HepG2 (cell line): ENCODE measurements around the gene DACH2. TPM values are rescaled to one million over a fixed set of nuclear protein-coding genes. Genes with fewer than 3 reads are reported as not detected.
A peak's percentile ranks its signal among the peaks of the same experiment; 100 is the strongest.

ENCODE experiments used
- ARID5B ChIP-seq: IDR thresholded peaks from 2 replicates; pipeline ENCODE4 v1.4.0; 2020; ENCODE audit warnings: mild to moderate bottlenecking, missing genetic modification reagents
- BATF2 ChIP-seq: sonication (generic); formaldehyde crosslinking; IDR thresholded peaks from 2 replicates; pipeline ENCODE4 v1.8.0; 2022; ENCODE audit warnings: mild to moderate bottlenecking, missing genetic modification reagents, moderate library complexity
- ETV5 ChIP-seq: IDR thresholded peaks from 2 replicates; pipeline ENCODE4 v1.6.1; 2018; ENCODE audit warnings: missing biosample characterization, missing genetic modification reagents, inconsistent platforms, borderline replicate concordance
- FOXO1 ChIP-seq: sonication (generic); formaldehyde crosslinking; IDR thresholded peaks from 2 replicates; pipeline ENCODE4 v1.4.0; 2020; ENCODE audit warnings: missing genetic modification reagents
- GLI4 ChIP-seq: sonication (generic); formaldehyde crosslinking; IDR thresholded peaks from 2 replicates; pipeline ENCODE4 v1.5.1; 2020; ENCODE audit warnings: missing genetic modification reagents, mild to moderate bottlenecking, moderate library complexity, borderline replicate concordance
- HCFC1 ChIP-seq: fragments of 150-350 bp; IDR thresholded peaks from 2 replicates; pipeline ENCODE4 v1.6.1; 2014; ENCODE audit warnings: low read depth, low read length
- HES4 ChIP-seq: sonication (generic); formaldehyde crosslinking; IDR thresholded peaks from 2 replicates; pipeline ENCODE4 v1.9.0; 2021; ENCODE audit warnings: mild to moderate bottlenecking, missing genetic modification reagents, borderline replicate concordance
- HNF4A ChIP-seq: sonication (generic); formaldehyde crosslinking; IDR thresholded peaks from 2 replicates; pipeline ENCODE4 v1.4.0; 2020; ENCODE audit warnings: missing genetic modification reagents
- ISL2 ChIP-seq: sonication (generic); formaldehyde crosslinking; IDR thresholded peaks from 2 replicates; pipeline ENCODE4 v1.5.0; 2020; ENCODE audit warnings: missing genetic modification reagents
- KDM5B ChIP-seq: sonication (generic); formaldehyde crosslinking; IDR thresholded peaks from 2 replicates; pipeline ENCODE4 v1.4.0; 2020; ENCODE audit warnings: missing genetic modification reagents, mild to moderate bottlenecking, borderline replicate concordance
- MTERF4 ChIP-seq: sonication (generic); formaldehyde crosslinking; IDR thresholded peaks from 2 replicates; pipeline ENCODE4 v1.8.0; 2023; ENCODE audit warnings: mild to moderate bottlenecking, missing genetic modification reagents
- NFKBIZ ChIP-seq: IDR thresholded peaks from 2 replicates; pipeline ENCODE4 v1.6.1; 2018; ENCODE audit warnings: missing genetic modification reagents, missing compliant biosample characterization
- PLSCR1 ChIP-seq: sonication (generic); formaldehyde crosslinking; IDR thresholded peaks from 2 replicates; pipeline ENCODE4 v1.5.0; 2020; ENCODE audit warnings: missing genetic modification reagents, mild to moderate bottlenecking, borderline replicate concordance
- RXRA ChIP-seq: sonication (generic); formaldehyde crosslinking; IDR thresholded peaks from 2 replicates; pipeline ENCODE4 v1.5.1; 2020; ENCODE audit warnings: missing genetic modification reagents
- SOX13 ChIP-seq, 3 experiments: fragments of 450-650 bp in 1 of 3; sonication (generic) in 1 of 3; formaldehyde crosslinking in 1 of 3; IDR thresholded peaks in 2 of 3; conservative IDR thresholded peaks in 1 of 3; 2 replicates each; pipeline versions ENCODE4 v1.5.0 to v1.6.1; 2016 to 2020; ENCODE audit warnings: antibody characterized with exemption in 1 of 3, mild to moderate bottlenecking in 1 of 3, missing compliant biosample characterization in 1 of 3, missing genetic modification reagents in 1 of 3, moderate library complexity in 1 of 3
- TCF7 ChIP-seq: sonication (generic); IDR thresholded peaks from 2 replicates; pipeline ENCODE4 v1.6.1; 2016; ENCODE audit warnings: antibody characterized with exemption, low read depth
- XBP1 ChIP-seq: sonication (generic); formaldehyde crosslinking; IDR thresholded peaks from 2 replicates; pipeline ENCODE4 v1.5.0; 2020; ENCODE audit warnings: missing genetic modification reagents
- ZBTB2 ChIP-seq: sonication (generic); formaldehyde crosslinking; IDR thresholded peaks from 2 replicates; pipeline ENCODE4 v1.8.0; 2022; ENCODE audit warnings: low read depth, missing genetic modification reagents
- ZBTB7A ChIP-seq: sonication (generic); formaldehyde crosslinking; IDR thresholded peaks from 2 replicates; pipeline ENCODE4 v1.8.0; 2022; ENCODE audit warnings: mild to moderate bottlenecking, missing genetic modification reagents
- ZNF274 ChIP-seq: sonication (generic); formaldehyde crosslinking; IDR thresholded peaks from 2 replicates; pipeline ENCODE4 v1.5.1; 2020; ENCODE audit warnings: mild to moderate bottlenecking, missing genetic modification reagents
- ZNF710 ChIP-seq: sonication (generic); formaldehyde crosslinking; IDR thresholded peaks from 2 replicates; pipeline ENCODE4 v1.5.0; 2020; ENCODE audit warnings: mild to moderate bottlenecking, missing genetic modification reagents, borderline replicate concordance
- polyA plus RNA-seq, 8 experiments: library from polyadenylated mRNA; depleted of rRNA in 3 of 8; stranded (reverse) in 7 of 8; unstranded in 1 of 8; fragments of >200 nt; fragmentation: Illumina TruSeq in 4 of 8; extraction: Trizol in 4 of 8; gene quantifications; 2 replicates each; pipeline versions ENCODE4 v1.2.1 to v1.2.3, GENCODE V29; 2011 to 2016; ENCODE audit warnings: low read depth in 4 of 8, missing spikeins in 1 of 8, mixed read lengths in 1 of 8; ENCODE audit not compliant: insufficient read depth in 1 of 8
- total RNA-seq, 5 experiments: library from RNA; depleted of rRNA; stranded (reverse); fragments of >200 nt; fragmentation: Illumina TruSeq; extraction: Trizol; gene quantifications; 2 replicates each; pipeline ENCODE4 v1.2.3, GENCODE V29; 2016; ENCODE audit warnings: low read depth in 1 of 5

Gene DACH2
- total and polyA plus RNA-seq, 2 of the 13 experiments (the other 11 are each of a cell fraction or from before 2014, with no cell fraction given) = not detected

GRCh38 chrX:86379209-86379608, 231.0 kb downstream of the DACH2 start (continued):
- TF ChIP-seq PLSCR1 (CRISPR knock-in tag) (no peak), NFKBIZ (CRISPR knock-in tag) (no peak), ISL2 (CRISPR knock-in tag) (peak; percentile 57), ZBTB2 (CRISPR knock-in tag) (no peak), GLI4 (no peak), BATF2 (CRISPR knock-in tag) (no peak), FOXO1 (CRISPR knock-in tag) (0 out of 2 replicates have a peak, but pooled peaks have one; percentile 13), ARID5B (CRISPR knock-in tag) (peak; percentile 68), KDM5B (CRISPR knock-in tag) (no peak), TCF7 (peak; percentile 72), HES4 (no peak), ZBTB7A (no peak), ETV5 (no peak), HCFC1 (no peak), RXRA (no peak), SOX13 (IDR thresholded peaks at IDR 0.05) (peak; percentile 45; the same call in 1 of the 2 replicates), SOX13 (CRISPR knock-in tag; conservative IDR thresholded peaks at IDR 0.05 in 1 of 2, IDR thresholded peaks at IDR 0.05 in 1 of 2) (peak in 1 of 2 experiments; percentile 94; a peak in 2 of 4 replicates), XBP1 (CRISPR knock-in tag) (no peak), ZNF710 (no peak), MTERF4 (no peak), HNF4A (peak; percentile 75), ZNF274 (CRISPR knock-in tag) (no peak)
